OCI-LY3 (cell line): Measurements from ENCODE around the gene WBP1L.
A peak's percentile ranks its signal among the peaks of the same experiment; 100 is the strongest.

Experiments
- H2AFZ ChIP-seq: fragments of 200-600, 300-600 bp; shearing (Covaris generic); 2 replicates; pipeline ENCODE4 v1.6.0; 2014; ENCODE audit warnings: antibody characterized with exemption, low read depth, low read length
- H3K27ac ChIP-seq: fragments of 200-600, 300-600 bp; sonication (generic); 2 replicates; pipeline ENCODE4 v1.5.1; 2014; ENCODE audit warnings: mild to moderate bottlenecking, low read length, moderate library complexity, mixed read lengths
- H3K27me3 ChIP-seq: fragments of 200-600, 300-600 bp; sonication (generic); 2 replicates; pipeline ENCODE4 v1.6.1; 2014; ENCODE audit warnings: low read depth, low read length, mixed read lengths
- H3K36me3 ChIP-seq: fragments of 200-600, 300-600 bp; sonication (generic); replicated peaks from 2 replicates; pipeline ENCODE3; 2014; ENCODE audit warnings: low read depth, low read length, mixed read lengths
- H3K4me1 ChIP-seq: fragments of 300-600, 200-600 bp; sonication (generic); 2 replicates; pipeline ENCODE4 v1.6.1; 2014; ENCODE audit warnings: low read length, mixed read lengths
- H3K4me2 ChIP-seq: fragments of 200-600, 300-600 bp; sonication (generic); 2 replicates; pipeline ENCODE4 v1.6.1; 2014; ENCODE audit warnings: low read length, mixed read lengths
- H3K4me3 ChIP-seq: fragments of 300-600, 200-600 bp; sonication (generic); 2 replicates; pipeline ENCODE4 v1.5.1; 2014; ENCODE audit warnings: antibody characterized with exemption, mild to moderate bottlenecking, low read length, moderate library complexity
- H3K79me2 ChIP-seq: fragments of 300-600, 200-600 bp; shearing (Covaris generic); 2 replicates; pipeline ENCODE4 v1.6.1; 2014; ENCODE audit warnings: mild to moderate bottlenecking, low read length, mixed read lengths
- H3K9ac ChIP-seq: fragments of 300-600, 200-600 bp; shearing (Covaris generic); 2 replicates; pipeline ENCODE4 v1.6.0; 2014; ENCODE audit warnings: mild to moderate bottlenecking, low read length, moderate library complexity
- H3K9me3 ChIP-seq: fragments of 200-600, 300-600 bp; shearing (Covaris generic); 2 replicates; pipeline ENCODE4 v1.6.1; 2014; ENCODE audit warnings: low read length, mixed read lengths; ENCODE audit not compliant: insufficient read depth
- H4K20me1 ChIP-seq: fragments of 200-600, 300-600 bp; sonication (generic); 2 replicates; pipeline ENCODE4 v1.6.1; 2016; ENCODE audit warnings: low read length, mixed read lengths; ENCODE audit not compliant: insufficient read depth
- EZH2phosphoT487 ChIP-seq: fragments of 200-600 bp; shearing (Covaris generic); IDR thresholded peaks from 2 replicates; pipeline ENCODE4 v1.6.1; 2018; ENCODE audit warnings: antibody characterized with exemption, mixed run types, low read depth
- TF ChIP-seq, protein P1 (sequence below): fragments of 200-600, 300-600 bp; sonication (generic); IDR thresholded peaks from 2 replicates; pipeline ENCODE4 v1.5.1; 2014; ENCODE audit warnings: antibody characterized with exemption, low read length, low read depth

The WBP1L gene

GRCh38 chr10:102705531-102705930 is 38.2 kb upstream of the WBP1L start:
- H2AFZ ChIP-seq = no peak overlapping the region
- no peaks in the 10 kb centered on the region for H3K9me3 ChIP-seq
- no peak overlapping the region for H3K27ac ChIP-seq
- no peaks in the 10 kb centered on the region for H3K27me3 ChIP-seq
- no peak overlapping the region for H3K4me3 ChIP-seq
- H3K79me2 ChIP-seq = peaks cover 17% of the 10 kb centered on the region
- peaks cover 5% of the 10 kb centered on the region for H3K36me3 ChIP-seq
- peak overlapping the region; percentile 42 for H3K4me2 ChIP-seq
- H3K9ac ChIP-seq = no peak overlapping the region
- H4K20me1 ChIP-seq = peaks cover 17% of the 10 kb centered on the region
- H3K4me1 ChIP-seq = peaks cover 27% of the 10 kb centered on the region
- TF ChIP-seq, protein P1, sequence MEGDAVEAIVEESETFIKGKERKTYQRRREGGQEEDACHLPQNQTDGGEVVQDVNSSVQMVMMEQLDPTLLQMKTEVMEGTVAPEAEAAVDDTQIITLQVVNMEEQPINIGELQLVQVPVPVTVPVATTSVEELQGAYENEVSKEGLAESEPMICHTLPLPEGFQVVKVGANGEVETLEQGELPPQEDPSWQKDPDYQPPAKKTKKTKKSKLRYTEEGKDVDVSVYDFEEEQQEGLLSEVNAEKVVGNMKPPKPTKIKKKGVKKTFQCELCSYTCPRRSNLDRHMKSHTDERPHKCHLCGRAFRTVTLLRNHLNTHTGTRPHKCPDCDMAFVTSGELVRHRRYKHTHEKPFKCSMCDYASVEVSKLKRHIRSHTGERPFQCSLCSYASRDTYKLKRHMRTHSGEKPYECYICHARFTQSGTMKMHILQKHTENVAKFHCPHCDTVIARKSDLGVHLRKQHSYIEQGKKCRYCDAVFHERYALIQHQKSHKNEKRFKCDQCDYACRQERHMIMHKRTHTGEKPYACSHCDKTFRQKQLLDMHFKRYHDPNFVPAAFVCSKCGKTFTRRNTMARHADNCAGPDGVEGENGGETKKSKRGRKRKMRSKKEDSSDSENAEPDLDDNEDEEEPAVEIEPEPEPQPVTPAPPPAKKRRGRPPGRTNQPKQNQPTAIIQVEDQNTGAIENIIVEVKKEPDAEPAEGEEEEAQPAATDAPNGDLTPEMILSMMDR = no peak
- TF ChIP-seq EZH2phosphoT487 = no peak

DNA sequence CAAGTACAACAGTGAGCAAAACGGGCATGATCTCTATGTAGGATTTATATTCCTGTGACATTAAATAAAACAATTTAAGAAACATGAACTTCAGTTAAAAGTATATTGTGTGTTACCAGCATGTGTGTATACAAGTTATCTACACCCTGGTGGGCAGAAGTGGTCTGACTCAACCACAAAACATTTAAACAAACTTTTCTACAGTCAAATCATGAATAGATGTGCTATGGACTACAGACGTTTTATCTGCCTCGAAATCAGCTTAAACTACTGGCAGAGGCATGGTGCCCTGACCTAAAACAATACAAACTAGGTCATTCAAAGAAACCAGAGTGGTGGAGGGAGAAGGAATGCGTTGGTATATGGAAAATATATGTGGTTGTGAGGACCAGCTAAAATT is 33.1 kb upstream of the WBP1L start:
- peak overlapping the region; percentile 23; the same call in 1 of the 2 replicates for H3K4me3 ChIP-seq
- 0 out of 2 replicates have a peak, but pooled peaks cover under 1% of the 10 kb centered on the region for H4K20me1 ChIP-seq
- no peak overlapping the region for H2AFZ ChIP-seq
- H3K4me1 ChIP-seq = peaks cover 23% of the 10 kb centered on the region
- H3K79me2 ChIP-seq = peaks cover 53% of the 10 kb centered on the region
- H3K9ac ChIP-seq = no peak overlapping the region
- no peaks in the 10 kb centered on the region for H3K36me3 ChIP-seq
- H3K9me3 ChIP-seq = no peaks in the 10 kb centered on the region
- H3K27me3 ChIP-seq = no peaks in the 10 kb centered on the region
- peak overlapping the region; percentile 53 for H3K4me2 ChIP-seq
- TF ChIP-seq, protein P1 = no peak
- no peak for TF ChIP-seq EZH2phosphoT487
- no peak overlapping the region for H3K27ac ChIP-seq

GRCh38 chr10:102712089-102712488 is 31.7 kb upstream of the WBP1L start:
- peak overlapping the region; percentile 40; the same call in 1 of the 2 replicates for H2AFZ ChIP-seq
- peak overlapping the region; percentile 73 for H3K9ac ChIP-seq
- TF ChIP-seq EZH2phosphoT487 = no peak
- TF ChIP-seq, protein P1 = no peak
- no peaks in the 10 kb centered on the region for H3K36me3 ChIP-seq
- no peaks in the 10 kb centered on the region for H3K9me3 ChIP-seq
- H3K79me2 ChIP-seq = peaks cover 68% of the 10 kb centered on the region
- H3K27ac ChIP-seq = peak overlapping the region; percentile 92
- no peaks in the 10 kb centered on the region for H4K20me1 ChIP-seq
- H3K4me2 ChIP-seq = peak overlapping the region; percentile 93
- peak overlapping the region; percentile 91 for H3K4me3 ChIP-seq
- peaks cover 26% of the 10 kb centered on the region for H3K4me1 ChIP-seq
- H3K27me3 ChIP-seq = no peaks in the 10 kb centered on the region

GRCh38 chr10:102712843-102713538 is 30.8 kb upstream of the WBP1L start:
- H3K9me3 ChIP-seq = no peaks in the 10 kb centered on the region
- TF ChIP-seq, protein P1 = no peak
- no peak for TF ChIP-seq EZH2phosphoT487
- peak overlapping the region; percentile 92 for H3K27ac ChIP-seq
- no peaks in the 10 kb centered on the region for H3K27me3 ChIP-seq
- peaks cover 76% of the 10 kb centered on the region for H3K79me2 ChIP-seq
- H2AFZ ChIP-seq = no peak overlapping the region
- peak overlapping the region; percentile 93 for H3K4me2 ChIP-seq
- H3K4me1 ChIP-seq = peaks cover 26% of the 10 kb centered on the region
- peak overlapping the region; percentile 91 for H3K4me3 ChIP-seq
- H4K20me1 ChIP-seq = no peaks in the 10 kb centered on the region
- H3K9ac ChIP-seq = peak overlapping the region; percentile 73
- peaks cover 7% of the 10 kb centered on the region for H3K36me3 ChIP-seq
